HG03439 (cell line): ENCODE results near the gene CD46.

Experiments used
- ATAC-seq: cut with Tn5 transposase; IDR thresholded peaks from one replicate; pipeline ENCODE4 v1.9.1; 2021; ENCODE audit warnings: mild to moderate bottlenecking, moderate library complexity; ENCODE audit not compliant: unreplicated experiment

Gene CD46

GRCh38 chr1:207812778-207813511, 61.1 kb downstream of the CD46 start:
- ATAC-seq: no peak

DNA sequence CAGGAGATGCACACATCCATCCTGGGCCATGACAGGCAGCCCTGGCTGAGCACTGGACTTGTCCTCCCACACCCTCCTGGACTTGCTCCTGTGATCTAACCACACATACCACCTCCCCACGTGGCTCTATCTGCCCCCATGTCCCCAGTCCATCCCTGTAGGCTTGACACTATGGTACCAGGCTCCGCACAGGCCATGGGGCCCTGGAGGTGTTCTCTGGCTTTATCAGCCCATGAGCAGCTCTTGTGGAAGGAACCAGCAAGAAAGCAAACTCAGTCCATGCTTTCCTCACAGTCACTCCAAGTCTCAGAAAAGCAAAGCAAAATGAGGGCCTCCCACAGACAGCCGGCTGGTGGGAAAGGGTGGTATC, 61.6 kb downstream of the CD46 start:
- ATAC-seq: no peak

DNA sequence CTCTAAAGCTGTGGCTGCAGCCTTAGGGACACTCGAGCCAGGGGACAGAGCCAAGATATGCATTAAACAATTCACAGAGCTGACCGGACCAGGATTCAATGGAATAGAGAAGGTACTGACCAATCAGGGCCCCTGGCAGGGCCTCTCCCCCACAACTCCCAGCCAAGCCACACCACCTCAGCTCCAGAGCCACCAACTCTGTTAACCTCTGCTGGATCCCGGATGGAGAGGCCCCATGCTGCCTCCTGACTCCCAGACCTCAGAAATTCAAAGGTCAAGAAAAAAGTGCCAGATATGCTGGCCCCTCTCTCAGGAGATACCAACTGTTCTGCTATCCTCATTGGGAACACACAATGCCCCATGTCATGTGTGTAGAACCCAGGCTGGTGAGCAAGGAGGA, 62.1 kb downstream of the CD46 start:
- no peak for ATAC-seq

DNA sequence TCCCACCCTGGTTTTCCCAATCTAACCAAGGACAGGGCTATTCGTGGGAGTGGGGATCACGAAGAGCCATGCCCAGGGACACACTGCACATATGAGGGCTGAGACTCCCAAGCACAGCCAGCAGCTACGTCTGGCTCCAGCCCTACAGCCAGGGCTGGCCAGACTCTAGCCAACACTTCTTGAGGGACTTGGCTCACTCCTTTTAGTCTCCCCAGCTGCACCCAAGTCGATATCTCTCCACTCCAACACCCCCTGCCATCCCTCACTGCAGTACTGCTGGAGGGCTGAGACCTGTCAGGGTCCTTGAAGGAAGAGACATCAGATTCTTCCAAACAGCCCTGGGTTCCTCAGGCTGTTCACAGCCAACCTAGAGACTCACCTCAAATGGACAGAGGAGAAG, 62.6 kb downstream of the CD46 start:
- no peak for ATAC-seq

DNA sequence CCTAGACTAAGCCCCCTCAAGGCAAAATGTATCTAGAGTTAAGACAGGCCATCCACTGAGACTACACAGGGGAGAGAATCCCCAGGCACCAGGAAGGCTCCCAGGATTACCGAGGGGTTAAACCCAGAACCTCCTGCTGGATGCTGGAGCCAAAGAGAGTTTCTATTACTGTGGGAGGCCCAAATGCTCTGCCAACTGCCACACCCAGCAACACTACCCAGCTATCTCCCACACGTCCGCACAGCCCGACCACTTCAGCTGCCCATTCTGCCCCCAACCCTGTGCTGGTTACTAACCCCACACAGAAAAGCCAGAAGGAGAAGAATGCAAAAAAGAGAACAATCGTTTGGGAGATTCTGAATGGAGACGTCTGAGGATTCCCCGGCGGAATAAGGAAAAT, 63.6 kb downstream of the CD46 start:
- no peak for ATAC-seq

DNA sequence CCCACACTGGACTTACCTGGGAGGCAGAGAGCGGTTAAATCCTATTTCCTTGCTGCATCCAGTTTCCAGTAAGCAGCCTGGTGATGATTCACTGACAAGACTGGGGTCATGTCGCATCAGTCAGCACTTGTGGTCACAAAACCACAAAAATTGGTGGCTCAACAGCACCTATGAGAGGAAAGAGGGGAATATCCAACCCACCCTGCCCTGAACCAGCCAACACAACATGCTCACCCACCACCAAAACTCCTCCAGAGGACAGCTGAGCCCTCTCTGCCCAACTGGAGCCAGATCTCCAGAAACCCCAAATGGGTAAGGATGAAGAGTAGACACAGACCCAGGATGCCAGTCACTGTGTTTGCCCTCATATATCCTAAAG, 64.0 kb downstream of the CD46 start:
- no peak for ATAC-seq

- ATAC-seq: no peak
Observed at GRCh38 chr1:207817166-207817565, 65.3 kb downstream of the CD46 start.

DNA sequence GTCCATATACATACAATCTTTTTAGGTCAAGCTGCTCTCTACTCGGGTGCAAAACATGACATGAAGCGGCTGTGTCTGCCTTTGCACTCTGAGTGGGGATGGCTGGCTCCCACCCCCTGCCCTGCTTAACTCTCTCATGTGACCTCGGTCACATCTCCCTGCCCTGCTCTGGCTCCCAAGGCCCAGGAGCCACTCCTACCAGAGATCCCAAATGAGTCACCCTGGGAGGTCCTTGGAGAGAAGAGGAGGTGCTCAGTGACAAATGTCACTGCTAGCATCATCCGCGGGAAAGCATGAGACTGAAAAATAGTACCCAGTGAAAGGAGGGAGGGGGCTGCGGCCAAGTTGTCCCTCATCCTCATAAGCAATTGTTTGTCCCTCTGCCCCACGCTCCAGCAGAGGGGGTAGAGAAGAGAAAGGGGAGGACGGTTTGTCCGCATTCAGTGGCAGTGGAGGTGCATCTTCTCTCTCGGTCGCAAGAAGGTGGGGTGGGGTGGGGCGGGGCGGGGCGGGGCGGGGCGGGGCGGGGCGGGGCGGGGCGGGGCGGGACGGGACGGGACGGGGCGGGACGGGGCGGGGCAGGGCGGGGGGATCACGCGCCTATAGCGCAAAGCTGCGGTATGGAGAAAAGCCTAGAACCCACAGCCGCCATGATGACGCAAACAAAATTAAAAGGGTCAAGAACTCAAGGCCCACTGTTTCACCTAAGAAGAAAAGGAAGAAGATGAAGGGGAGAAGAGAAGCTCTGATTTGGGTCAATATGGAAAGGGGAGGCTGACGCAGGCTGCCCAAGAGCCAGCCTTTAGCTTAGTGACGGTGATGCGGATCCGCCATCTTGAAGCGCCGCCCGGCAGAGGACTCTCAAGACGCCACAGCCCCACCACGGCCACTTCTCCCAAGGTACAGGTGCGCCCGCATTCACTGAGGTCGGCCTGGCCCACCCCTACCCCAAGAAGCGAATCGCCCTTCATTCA, 66.2 kb downstream of the CD46 start:
- no peak for ATAC-seq

- no peak for ATAC-seq
Observed at GRCh38 chr1:207818971-207819451, 67.2 kb downstream of the CD46 start.

- no peak for ATAC-seq
Observed at GRCh38 chr1:207820568-207821463, 69.0 kb downstream of the CD46 start.

- no peak for ATAC-seq
Observed at GRCh38 chr1:207821464-207822045, 69.7 kb downstream of the CD46 start.

DNA sequence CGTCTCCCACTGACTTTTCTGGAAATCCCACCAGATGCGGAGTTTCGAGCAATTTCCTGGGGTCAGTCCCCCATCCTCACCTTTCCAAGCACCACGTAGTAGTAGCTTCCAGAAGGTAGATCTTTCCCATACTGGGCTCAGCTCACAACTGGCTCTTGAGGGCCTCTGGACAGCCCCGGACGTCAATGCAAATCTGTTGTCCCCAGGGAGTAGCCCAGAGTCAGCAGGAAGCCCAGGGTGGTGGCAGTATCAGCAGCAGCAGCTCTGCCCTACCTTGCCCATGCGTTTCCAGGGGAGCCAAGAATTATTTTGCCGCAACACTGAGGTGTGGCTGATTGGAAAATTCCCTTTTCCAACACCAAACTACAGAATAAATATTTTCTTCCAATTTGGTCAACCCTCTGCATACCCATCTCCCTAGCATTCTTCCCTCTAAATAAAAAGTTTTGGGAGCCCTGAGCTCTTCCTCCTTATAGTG, 70.3 kb downstream of the CD46 start:
- ATAC-seq: peak; percentile 36

DNA sequence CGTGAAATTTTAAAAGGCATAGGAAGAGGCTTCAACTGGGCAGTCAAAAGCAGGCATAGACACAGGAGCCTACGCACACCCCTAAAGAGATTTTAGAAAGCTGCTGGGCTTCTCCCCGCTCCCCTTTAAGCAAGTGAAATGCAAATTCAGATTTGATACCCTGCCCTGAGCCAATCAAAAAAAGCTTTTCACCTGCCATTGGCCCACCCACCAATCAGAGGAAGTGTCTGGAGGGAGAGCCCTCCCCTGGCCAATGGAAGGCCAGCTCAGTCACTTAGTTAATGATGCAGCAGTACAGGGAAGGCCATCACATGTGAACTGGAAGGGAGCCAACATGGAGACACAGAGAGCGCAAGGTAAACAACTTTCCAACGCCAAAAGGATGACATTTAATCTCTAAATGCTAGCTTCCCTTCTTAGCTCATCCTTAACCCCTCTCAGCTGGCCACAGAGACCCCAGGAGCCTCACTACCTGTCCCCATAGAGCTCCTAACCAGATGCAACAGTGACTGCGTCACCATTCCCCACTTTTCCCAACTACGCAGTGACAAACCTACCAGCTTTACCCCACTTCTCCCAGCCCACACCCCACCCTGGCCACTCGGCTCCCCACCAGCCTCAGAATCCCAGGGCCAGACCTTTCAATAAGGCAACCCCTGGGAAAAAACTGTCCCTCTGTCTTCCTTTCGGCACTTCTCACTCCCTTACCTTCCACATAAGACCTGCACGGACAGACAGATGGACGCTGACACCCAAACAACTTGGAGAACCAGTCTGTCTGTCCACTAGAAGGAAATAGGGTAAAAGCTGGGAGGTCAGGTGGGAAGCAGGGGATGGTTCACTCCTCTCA, 71.0 kb downstream of the CD46 start:
- ATAC-seq: peak; percentile 54

GRCh38 chr1:207823531-207823879, 71.7 kb downstream of the CD46 start:
- no peak for ATAC-seq

GRCh38 chr1:207823880-207824566, 72.2 kb downstream of the CD46 start:
- ATAC-seq: peak; percentile 24

GRCh38 chr1:207824691-207825408, 73.0 kb downstream of the CD46 start:
- no peak for ATAC-seq

DNA sequence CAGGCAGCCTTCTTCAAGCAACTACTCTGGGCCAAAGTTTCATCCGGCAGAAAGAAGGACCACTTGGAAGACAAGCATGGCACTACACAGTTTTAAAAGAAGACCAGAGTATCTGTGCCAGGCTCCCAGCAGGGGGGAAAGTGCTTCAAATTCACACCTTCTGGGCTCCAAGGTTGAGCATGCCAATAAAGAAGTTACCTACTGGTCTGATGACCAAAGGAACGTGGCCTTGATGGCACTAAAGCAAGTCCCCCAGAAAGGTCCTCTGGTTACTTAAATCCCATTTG, 73.5 kb downstream of the CD46 start:
- no peak for ATAC-seq

- peak; percentile 58 for ATAC-seq
Observed at GRCh38 chr1:207825719-207826556, 74.1 kb downstream of the CD46 start.
